Measurements from ENCODE around the gene DNAH2. TPM values are rescaled to one million over a fixed set of nuclear protein-coding genes. Genes with fewer than 3 reads are reported as not detected.
A peak's percentile ranks its signal among the peaks of the same experiment; 100 is the strongest.

Gene DNAH2
- total RNA-seq, 1 experiment from 2014 or later = not detected

DNA sequence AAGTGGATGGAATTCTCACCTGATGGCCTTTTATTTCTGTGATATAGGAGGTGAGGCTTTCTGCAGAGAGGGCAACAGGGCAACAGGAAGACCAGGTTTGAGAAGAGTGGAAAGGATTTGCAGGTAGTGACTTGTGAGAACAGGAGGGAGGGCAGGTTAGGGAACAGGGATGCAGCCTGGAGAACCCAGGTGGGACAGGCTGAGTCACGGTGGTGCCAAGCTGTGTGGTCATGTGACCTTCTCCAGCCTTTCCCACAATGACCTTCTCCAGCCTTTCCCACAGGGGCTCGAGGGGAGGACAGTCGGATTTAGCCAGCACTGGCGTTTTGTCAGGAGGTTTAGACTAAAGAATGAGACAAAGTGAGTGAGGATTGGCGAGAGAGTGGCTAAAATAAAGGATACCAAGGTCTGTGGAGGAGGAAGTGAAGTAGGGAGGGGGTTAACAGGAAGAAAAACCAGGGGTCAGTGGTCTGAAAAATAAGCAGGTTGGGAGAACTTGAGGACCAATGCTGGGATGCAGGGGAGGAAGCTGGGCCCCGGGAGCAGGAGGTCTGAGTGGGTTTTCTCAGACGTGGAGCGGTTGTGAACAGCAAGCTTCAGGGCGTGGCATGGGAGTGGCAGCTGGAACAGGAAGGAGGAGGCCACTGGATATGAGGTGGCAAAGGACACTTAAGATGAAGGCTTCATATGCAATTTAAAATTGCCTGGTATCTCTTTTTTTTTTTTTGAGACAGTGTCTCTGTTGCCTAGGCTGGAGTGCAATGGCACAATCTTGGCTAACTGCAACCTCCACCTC lies 37.7 kb downstream of the DNAH2 start:
- peaks cover 12% of the 10 kb centered on the region for H3K4me1 ChIP-seq (replicated peaks)
- no peak overlapping the region for H3K4me3 ChIP-seq
- no peaks in the 10 kb centered on the region for H3K36me3 ChIP-seq
- no peak overlapping the region for H3K27ac ChIP-seq
- H3K27me3 ChIP-seq (replicated peaks) = no peaks in the 10 kb centered on the region
- 0 out of 2 replicates have a peak, but pooled peaks cover under 1% of the 10 kb centered on the region for H3K9me3 ChIP-seq (replicated peaks)
- no peak for DNase-seq (ENCODE audit: low read depth in 1 of 2, low spot score in 2 of 2)

DNA sequence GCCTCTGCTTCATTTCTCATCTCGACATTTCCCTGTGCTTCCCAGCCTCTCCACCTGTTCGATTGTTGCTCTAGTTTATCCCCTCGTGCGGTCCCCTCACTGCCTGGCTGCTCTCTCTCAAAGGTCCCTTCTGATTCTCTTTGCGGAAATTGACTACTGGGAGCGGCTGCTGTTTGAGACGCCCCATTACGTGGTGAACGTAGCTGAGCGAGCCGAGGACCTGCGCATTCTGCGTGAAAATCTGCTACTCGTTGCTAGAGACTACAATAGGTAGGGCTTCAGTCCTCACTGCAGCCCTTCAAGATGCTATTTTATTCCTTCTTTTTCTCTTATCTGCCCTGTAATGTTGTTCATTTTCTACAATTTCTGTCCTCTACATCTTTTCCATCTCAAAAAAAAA lies 39.4 kb downstream of the DNAH2 start:
- no peak for DNase-seq (ENCODE audit: low read depth in 1 of 2, low spot score in 2 of 2)
- no peaks in the 10 kb centered on the region for H3K9me3 ChIP-seq (replicated peaks)
- no peaks in the 10 kb centered on the region for H3K36me3 ChIP-seq

GRCh38 chr17:7763919-7764318 lies 46.4 kb downstream of the DNAH2 start:
- no peaks in the 10 kb centered on the region for H3K9me3 ChIP-seq (replicated peaks)
- no peak for DNase-seq (ENCODE audit: low read depth in 1 of 2, low spot score in 2 of 2)
- H3K27ac ChIP-seq = no peak overlapping the region
- no peaks in the 10 kb centered on the region for H3K36me3 ChIP-seq
- no peaks in the 10 kb centered on the region for H3K4me1 ChIP-seq (replicated peaks)
- no peak overlapping the region for H3K4me3 ChIP-seq
- peaks cover 3% of the 10 kb centered on the region; the same call in 1 of the 2 replicates for H3K27me3 ChIP-seq (replicated peaks)

More for the DNA sequence above, 39.4 kb downstream of the DNAH2 start:
- Histone ChIP-seq H3K4me3 (no peak overlapping the region), H3K27ac (no peak overlapping the region), H3K4me1 (replicated peaks) (no peaks in the 10 kb centered on the region), H3K27me3 (replicated peaks) (no peaks in the 10 kb centered on the region)

- Histone ChIP-seq H3K4me1 (replicated peaks) (no peaks in the 10 kb centered on the region), H3K9me3 (replicated peaks) (no peaks in the 10 kb centered on the region), H3K36me3 (no peaks in the 10 kb centered on the region), H3K27me3 (replicated peaks) (peaks cover 3% of the 10 kb centered on the region; the same call in 1 of the 2 replicates), H3K4me3 (no peak overlapping the region), H3K27ac (no peak overlapping the region)
- no peak for DNase-seq (ENCODE audit: low read depth in 1 of 2, low spot score in 2 of 2)
Measured at GRCh38 chr17:7767004-7767403, 49.5 kb downstream of the DNAH2 start.

DNA sequence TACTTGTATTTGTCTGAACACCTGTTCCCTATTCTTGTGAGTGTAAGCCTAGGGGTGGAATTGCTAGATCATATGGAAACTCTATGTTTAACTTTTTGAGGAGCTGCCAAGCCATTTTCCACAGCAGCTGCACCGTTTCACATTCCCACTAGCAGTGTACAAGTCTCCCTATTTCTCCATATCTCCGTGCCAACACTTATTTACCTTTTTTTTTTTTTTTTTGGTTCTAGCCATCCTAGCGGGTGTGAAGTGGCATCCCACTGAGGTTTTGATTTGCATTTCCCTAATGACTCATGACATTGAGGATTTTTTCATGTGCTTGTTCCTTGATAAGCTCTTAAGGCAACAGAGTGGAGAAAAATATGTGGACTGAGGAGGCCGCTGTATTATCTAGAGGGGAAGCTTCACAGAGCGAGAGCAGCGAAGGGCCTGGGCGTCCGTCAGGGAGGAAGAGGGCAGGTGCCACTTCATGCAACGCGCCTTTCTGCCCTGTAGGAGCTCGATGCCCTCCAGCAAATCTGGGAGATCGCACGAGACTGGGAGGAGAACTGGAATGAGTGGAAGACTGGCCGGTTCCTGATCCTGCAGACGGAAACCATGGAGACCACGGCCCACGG lies 50.0 kb downstream of the DNAH2 start:
- DNase-seq (ENCODE audit: low read depth in 1 of 2, low spot score in 2 of 2) = no peak
- Histone ChIP-seq H3K27me3 (replicated peaks) (peaks cover 3% of the 10 kb centered on the region; the same call in 1 of the 2 replicates), H3K4me3 (no peak overlapping the region), H3K36me3 (no peaks in the 10 kb centered on the region), H3K27ac (no peak overlapping the region), H3K4me1 (replicated peaks) (no peaks in the 10 kb centered on the region), H3K9me3 (replicated peaks) (no peaks in the 10 kb centered on the region)

DNA sequence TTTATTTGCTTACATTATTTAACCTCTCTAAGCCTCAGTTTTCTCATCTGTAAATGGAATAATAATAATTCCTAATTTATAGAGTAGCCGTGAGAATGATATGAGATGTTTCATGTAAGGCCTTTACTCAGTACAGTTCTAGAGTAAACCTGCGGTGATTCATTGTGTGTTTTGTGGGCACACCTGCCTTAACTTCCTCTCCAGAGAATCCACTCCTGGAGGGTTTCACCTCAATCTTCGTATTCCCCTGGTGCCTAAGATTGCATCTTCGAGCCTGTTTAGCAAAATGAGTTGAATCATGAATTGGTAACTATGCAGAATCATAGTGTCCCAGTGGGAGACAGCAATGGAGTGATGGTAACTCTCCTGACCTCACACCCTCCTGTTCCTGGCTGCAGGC lies 52.3 kb downstream of the DNAH2 start:
- no peak overlapping the region for H3K27ac ChIP-seq
- no peak for DNase-seq (ENCODE audit: low read depth in 1 of 2, low spot score in 2 of 2)
- H3K4me1 ChIP-seq (replicated peaks) = no peaks in the 10 kb centered on the region
- H3K4me3 ChIP-seq = no peak overlapping the region
- no peaks in the 10 kb centered on the region for H3K9me3 ChIP-seq (replicated peaks)
- peaks cover 9% of the 10 kb centered on the region; the same call in 1 of the 2 replicates for H3K27me3 ChIP-seq (replicated peaks)
- no peaks in the 10 kb centered on the region for H3K36me3 ChIP-seq

DNA sequence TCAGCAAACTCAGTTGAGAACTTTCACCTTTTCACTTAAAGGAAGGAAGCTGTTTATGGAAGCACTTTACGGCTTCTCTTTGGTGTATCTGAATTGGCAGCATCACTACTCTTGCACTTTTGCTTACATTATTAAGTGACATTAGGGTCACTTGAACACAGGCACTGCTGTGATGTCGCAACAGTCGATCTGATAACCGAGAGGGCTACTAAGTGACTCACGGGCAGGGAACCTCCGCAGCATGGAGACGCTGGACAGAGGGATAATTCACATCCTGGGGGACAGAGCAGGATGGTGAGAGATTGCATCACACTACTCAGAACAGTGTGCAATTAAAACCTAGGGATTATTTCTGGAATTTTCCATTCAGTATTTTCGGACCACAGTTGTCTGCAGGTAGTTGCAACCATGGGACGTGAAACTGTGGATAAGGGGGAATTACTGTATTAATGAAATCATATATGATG lies 56.5 kb downstream of the DNAH2 start:
- Histone ChIP-seq H3K27me3 (replicated peaks) (peaks cover 6% of the 10 kb centered on the region; the same call in 1 of the 2 replicates), H3K9me3 (replicated peaks) (no peaks in the 10 kb centered on the region), H3K27ac (no peak overlapping the region), H3K4me1 (replicated peaks) (no peaks in the 10 kb centered on the region), H3K4me3 (no peak overlapping the region), H3K36me3 (no peaks in the 10 kb centered on the region)
- no peak for DNase-seq (ENCODE audit: low read depth in 1 of 2, low spot score in 2 of 2)

DNA sequence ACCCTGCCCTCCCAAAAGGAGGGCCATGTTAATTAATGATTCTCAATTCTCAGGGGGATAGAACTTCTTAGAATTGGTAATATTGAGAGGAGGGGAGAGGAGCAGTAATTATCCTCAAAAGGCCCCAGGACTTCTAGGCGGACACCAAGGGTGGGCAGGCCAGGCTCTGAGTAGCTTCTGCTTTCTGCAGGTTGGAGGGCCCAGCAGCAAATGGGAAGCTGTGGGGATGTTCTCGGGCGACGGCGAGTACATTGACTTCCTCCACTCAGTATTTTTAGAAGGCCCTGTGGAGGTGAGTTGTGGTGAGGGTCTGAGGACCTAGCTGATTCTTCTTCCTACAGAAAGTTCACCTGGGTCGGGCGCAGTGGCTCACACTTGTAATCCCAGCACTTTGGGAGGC lies 57.5 kb downstream of the DNAH2 start:
- no peak overlapping the region for H3K27ac ChIP-seq
- no peak overlapping the region for H3K4me3 ChIP-seq
- H3K9me3 ChIP-seq (replicated peaks) = no peaks in the 10 kb centered on the region
- no peaks in the 10 kb centered on the region for H3K4me1 ChIP-seq (replicated peaks)
- H3K27me3 ChIP-seq (replicated peaks) = peaks cover 6% of the 10 kb centered on the region; the same call in 1 of the 2 replicates
- no peak for DNase-seq (ENCODE audit: low read depth in 1 of 2, low spot score in 2 of 2)
- H3K36me3 ChIP-seq = no peaks in the 10 kb centered on the region

GRCh38 chr17:7777017-7777416 lies 59.5 kb downstream of the DNAH2 start:
- H3K36me3 ChIP-seq = no peaks in the 10 kb centered on the region
- H3K27me3 ChIP-seq (replicated peaks) = peaks cover 9% of the 10 kb centered on the region
- H3K27ac ChIP-seq = no peak overlapping the region
- no peak for DNase-seq (ENCODE audit: low read depth in 1 of 2, low spot score in 2 of 2)
- no peaks in the 10 kb centered on the region for H3K9me3 ChIP-seq (replicated peaks)
- H3K4me3 ChIP-seq = no peak overlapping the region
- no peaks in the 10 kb centered on the region for H3K4me1 ChIP-seq (replicated peaks)

DNA sequence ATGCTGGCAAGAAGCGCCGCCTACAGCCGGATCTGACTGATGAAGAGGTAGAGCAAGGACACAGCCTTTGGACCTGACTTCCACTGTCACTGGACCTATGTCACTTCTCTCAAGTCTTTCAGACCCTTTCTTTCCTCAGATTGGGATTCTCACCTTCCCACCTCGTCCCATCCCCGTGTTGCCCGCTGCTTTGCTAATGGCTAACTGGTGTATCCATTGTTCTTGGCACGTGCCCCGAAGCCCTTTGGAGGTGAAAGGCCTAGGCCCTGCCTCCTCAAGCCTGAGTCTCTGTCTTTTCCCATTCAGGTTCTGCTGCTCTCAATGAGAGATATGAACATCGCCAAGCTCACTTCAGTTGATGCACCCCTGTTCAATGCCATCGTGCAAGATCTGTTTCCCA lies 63.2 kb downstream of the DNAH2 start:
- peaks cover 10% of the 10 kb centered on the region for H3K27me3 ChIP-seq (replicated peaks)
- DNase-seq (ENCODE audit: low read depth in 1 of 2, low spot score in 2 of 2) = no peak
- no peak overlapping the region for H3K27ac ChIP-seq
- H3K4me3 ChIP-seq = no peak overlapping the region
- H3K4me1 ChIP-seq (replicated peaks) = no peaks in the 10 kb centered on the region
- no peaks in the 10 kb centered on the region for H3K36me3 ChIP-seq
- H3K9me3 ChIP-seq (replicated peaks) = no peaks in the 10 kb centered on the region

DNA sequence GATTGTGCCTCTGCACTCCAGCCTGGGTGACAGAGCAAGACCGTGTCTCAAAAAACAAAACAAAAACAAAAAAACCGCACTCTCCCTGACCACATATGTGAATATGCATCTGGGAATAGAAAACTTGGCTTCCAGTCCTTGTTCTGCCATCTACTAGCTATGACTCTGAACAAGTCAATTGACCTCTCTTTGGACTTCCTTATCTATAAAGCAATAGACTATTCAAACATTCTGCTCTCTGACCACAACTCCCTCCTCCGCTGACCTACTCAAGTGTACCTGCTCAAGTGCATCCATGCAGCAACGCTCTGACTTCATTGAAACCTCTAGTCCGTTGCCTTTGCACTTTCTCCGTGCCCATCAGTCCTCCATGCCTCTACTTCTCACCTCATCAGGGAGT lies 63.9 kb downstream of the DNAH2 start:
- no peaks in the 10 kb centered on the region for H3K9me3 ChIP-seq (replicated peaks)
- H3K4me1 ChIP-seq (replicated peaks) = no peaks in the 10 kb centered on the region
- H3K36me3 ChIP-seq = no peaks in the 10 kb centered on the region
- peaks cover 10% of the 10 kb centered on the region for H3K27me3 ChIP-seq (replicated peaks)
- DNase-seq (ENCODE audit: low read depth in 1 of 2, low spot score in 2 of 2) = no peak
- no peak overlapping the region for H3K27ac ChIP-seq
- no peak overlapping the region for H3K4me3 ChIP-seq

GRCh38 chr17:7782240-7782639 lies 64.7 kb downstream of the DNAH2 start:
- Histone ChIP-seq H3K27ac (no peak overlapping the region), H3K9me3 (replicated peaks) (no peaks in the 10 kb centered on the region), H3K27me3 (replicated peaks) (peaks cover 10% of the 10 kb centered on the region), H3K4me3 (no peak overlapping the region), H3K36me3 (no peaks in the 10 kb centered on the region), H3K4me1 (replicated peaks) (no peaks in the 10 kb centered on the region)
- peak in 1 of 2 experiments; percentile 9 for DNase-seq (ENCODE audit: low read depth in 1 of 2, low spot score in 2 of 2)

GRCh38 chr17:7786866-7787265 lies 69.3 kb downstream of the DNAH2 start:
- Histone ChIP-seq H3K4me1 (replicated peaks) (no peaks in the 10 kb centered on the region), H3K9me3 (replicated peaks) (no peaks in the 10 kb centered on the region), H3K36me3 (no peaks in the 10 kb centered on the region), H3K27me3 (replicated peaks) (peaks cover 9% of the 10 kb centered on the region; the same call in 1 of the 2 replicates), H3K27ac (no peak overlapping the region), H3K4me3 (no peak overlapping the region)
- DNase-seq (ENCODE audit: low read depth in 1 of 2, low spot score in 2 of 2) = no peak

GRCh38 chr17:7789131-7789530 lies 71.6 kb downstream of the DNAH2 start:
- Histone ChIP-seq H3K9me3 (replicated peaks) (no peaks in the 10 kb centered on the region), H3K27me3 (replicated peaks) (peaks cover under 1% of the 10 kb centered on the region; the same call in 1 of the 2 replicates), H3K27ac (no peak overlapping the region), H3K4me1 (replicated peaks) (no peaks in the 10 kb centered on the region), H3K36me3 (no peaks in the 10 kb centered on the region), H3K4me3 (no peak overlapping the region)
- DNase-seq (ENCODE audit: low read depth in 1 of 2, low spot score in 2 of 2) = no peak
